ENCODE results near the gene MAP2K1. TPM values are rescaled to one million over a fixed set of nuclear protein-coding genes. Genes with fewer than 3 reads are reported as not detected.

MAP2K1 gene
- total RNA-seq, 2 donors from 2014 or later, result 73.7 to 81.2 TPM

GRCh38 chr15:66429117-66429516 is 42.4 kb downstream of the MAP2K1 start:
- 89 to 100% methylated on average over 3 of the region's 4 CpGs for whole genome bisulfite sequencing, 2 experiments (ENCODE audit: insufficient coverage in 1 of 2, insufficient read length in 1 of 2)
- no peak for TF ChIP-seq CTCF (conservative IDR thresholded peaks at IDR 0.05)
- Histone ChIP-seq H3K27me3 (ENCODE audit: control insufficient read depth, insufficient read depth, low read length, poor library complexity, severe bottlenecking) (no peaks in the 10 kb centered on the region), H3K4me1 (ENCODE audit: control insufficient read depth, insufficient read depth, low read length) (no peaks in the 10 kb centered on the region), H3K27ac (ENCODE audit: low read depth, low read length) (no peak overlapping the region), H3K4me3 (ENCODE audit: low read length) (no peak overlapping the region), H3K9ac (ENCODE audit: extremely low read depth, low read length, poor library complexity, severe bottlenecking) (no peak overlapping the region), H3K9me3 (ENCODE audit: control insufficient read depth, low read length) (no peaks in the 10 kb centered on the region), H3K36me3 (ENCODE audit: control insufficient read depth, insufficient read depth, low read length) (peaks cover 20% of the 10 kb centered on the region)
- Mint-ChIP-seq H3K4me3 (no peak overlapping the region), H3K36me3 (ENCODE audit: low read depth) (peaks cover 5% of the 10 kb centered on the region), H3K27ac (no peak overlapping the region), H3K4me1 (peaks cover 45% of the 10 kb centered on the region), H3K9me3 (no peaks in the 10 kb centered on the region), H3K27me3 (ENCODE audit: insufficient read depth) (no peaks in the 10 kb centered on the region)
- DNase-seq, result no peak

- H3K27ac Mint-ChIP-seq, result no peak overlapping the region
Observed at GRCh38 chr15:66429546-66429945, 42.8 kb downstream of the MAP2K1 start.

GRCh38 chr15:66430627-66431255 is 44.0 kb downstream of the MAP2K1 start:
- Histone ChIP-seq H3K27me3 (ENCODE audit: control insufficient read depth, insufficient read depth, low read length, poor library complexity, severe bottlenecking) (no peaks in the 10 kb centered on the region), H3K9me3 (ENCODE audit: control insufficient read depth, low read length) (no peaks in the 10 kb centered on the region), H3K4me1 (ENCODE audit: control insufficient read depth, insufficient read depth, low read length) (no peaks in the 10 kb centered on the region), H3K36me3 (ENCODE audit: control insufficient read depth, insufficient read depth, low read length) (peaks cover 35% of the 10 kb centered on the region), H3K9ac (ENCODE audit: extremely low read depth, low read length, poor library complexity, severe bottlenecking) (no peak overlapping the region), H3K27ac (ENCODE audit: low read depth, low read length) (no peak overlapping the region), H3K4me3 (ENCODE audit: low read length) (no peak overlapping the region)
- Mint-ChIP-seq H3K4me1 (peaks cover 31% of the 10 kb centered on the region), H3K4me3 (no peak overlapping the region), H3K27ac (no peak overlapping the region), H3K9me3 (no peaks in the 10 kb centered on the region), H3K36me3 (ENCODE audit: low read depth) (peaks cover 13% of the 10 kb centered on the region), H3K27me3 (ENCODE audit: insufficient read depth) (no peaks in the 10 kb centered on the region)
- no peak for DNase-seq
- WGBS, 2 experiments (ENCODE audit: insufficient coverage in 1 of 2, insufficient read length in 1 of 2), result 94 to 100% methylated on average over 1 to 3 of the region's 3 CpGs
- no peak for TF ChIP-seq CTCF (conservative IDR thresholded peaks at IDR 0.05)

More at GRCh38 chr15:66429546-66429945, 42.8 kb downstream of the MAP2K1 start:
- Mint-ChIP-seq H3K4me3 (no peak overlapping the region), H3K27me3 (ENCODE audit: insufficient read depth) (no peaks in the 10 kb centered on the region), H3K4me1 (peaks cover 41% of the 10 kb centered on the region), H3K9me3 (no peaks in the 10 kb centered on the region), H3K36me3 (ENCODE audit: low read depth) (peaks cover 5% of the 10 kb centered on the region)
- Histone ChIP-seq H3K4me1 (ENCODE audit: control insufficient read depth, insufficient read depth, low read length) (no peaks in the 10 kb centered on the region), H3K36me3 (ENCODE audit: control insufficient read depth, insufficient read depth, low read length) (peaks cover 24% of the 10 kb centered on the region), H3K27ac (ENCODE audit: low read depth, low read length) (no peak overlapping the region), H3K27me3 (ENCODE audit: control insufficient read depth, insufficient read depth, low read length, poor library complexity, severe bottlenecking) (no peaks in the 10 kb centered on the region), H3K9me3 (ENCODE audit: control insufficient read depth, low read length) (no peaks in the 10 kb centered on the region), H3K9ac (ENCODE audit: extremely low read depth, low read length, poor library complexity, severe bottlenecking) (no peak overlapping the region), H3K4me3 (ENCODE audit: low read length) (no peak overlapping the region)
- no peak for DNase-seq
- 97 to 100% methylated on average over 3 of the region's 7 CpGs for WGBS, 2 experiments (ENCODE audit: insufficient coverage in 1 of 2, insufficient read length in 1 of 2)
- TF ChIP-seq CTCF (conservative IDR thresholded peaks at IDR 0.05), result no peak
